NOMO-1 treated with dmso at 0.1 percent for 144 hours (cell line): ENCODE data around the gene RIMKLB.
"Not testable (repeated sequence)": the region's sequence is repeated elsewhere in the genome, so short reads cannot be mapped to it uniquely, and the experiment has no call there.

ENCODE experiments used
- DNase-seq: peaks from one replicate; lab custom pipeline; 2025; ENCODE audit not compliant: unreplicated experiment; lab: John Stamatoyannopoulos, UW

Gene RIMKLB

GRCh38 chr12:8813572-8814357 lies 116.0 kb downstream of the RIMKLB start:
- no peak for DNase-seq

- DNase-seq: no peak
Measured at GRCh38 chr12:8816448-8817050, 118.8 kb downstream of the RIMKLB start.

GRCh38 chr12:8817856-8818255 lies 120.1 kb downstream of the RIMKLB start:
- DNase-seq: no peak

GRCh38 chr12:8818526-8818925 lies 120.7 kb downstream of the RIMKLB start:
- no peak for DNase-seq

- DNase-seq: no peak
Measured at GRCh38 chr12:8819666-8819980, 121.8 kb downstream of the RIMKLB start.

GRCh38 chr12:8820676-8821407 lies 123.1 kb downstream of the RIMKLB start:
- not testable (repeated sequence) for DNase-seq

GRCh38 chr12:8821591-8821990 lies 123.8 kb downstream of the RIMKLB start:
- no peak for DNase-seq

- no peak for DNase-seq
Measured at GRCh38 chr12:8822298-8822697, 124.5 kb downstream of the RIMKLB start, which contains the start of gene A2ML1. TSS of gene A2ML1 (plus strand) at chr12:8822621. CDS start at chr12:8822652, 31 bp downstream.

GRCh38 chr12:8823565-8824300 lies 125.9 kb downstream of the RIMKLB start:
- DNase-seq: no peak

GRCh38 chr12:8827551-8828256 lies 129.9 kb downstream of the RIMKLB start:
- DNase-seq: no peak

GRCh38 chr12:8828257-8829124 lies 130.7 kb downstream of the RIMKLB start:
- DNase-seq: no peak

GRCh38 chr12:8829125-8829518 lies 131.3 kb downstream of the RIMKLB start:
- DNase-seq: no peak

- DNase-seq: no peak
Measured at GRCh38 chr12:8829621-8830020, 131.8 kb downstream of the RIMKLB start.

GRCh38 chr12:8831116-8831515 lies 133.3 kb downstream of the RIMKLB start:
- DNase-seq: no peak

- DNase-seq: no peak
Measured at GRCh38 chr12:8832500-8832899, 134.7 kb downstream of the RIMKLB start.
